ENCODE data around the gene PACSIN2.

PACSIN2 gene

GRCh38 chr22:42943981-42944380 is 71.0 kb downstream of the PACSIN2 start:
- Histone ChIP-seq H3K27ac (replicated peaks) (no peak overlapping the region), H3K4me3 (replicated peaks; ENCODE audit: insufficient read depth, low read length) (no peak overlapping the region), H3K27me3 (ENCODE audit: insufficient read depth, poor library complexity, severe bottlenecking) (no peaks in the 10 kb centered on the region)
- no peak for TF ChIP-seq SPI1 (IDR thresholded peaks at IDR 0.05; ENCODE audit: borderline replicate concordance, low read depth)
- TF ChIP-seq GABPA (IDR thresholded peaks at IDR 0.05; ENCODE audit: low read depth), result no peak
- TF ChIP-seq, protein P1, sequence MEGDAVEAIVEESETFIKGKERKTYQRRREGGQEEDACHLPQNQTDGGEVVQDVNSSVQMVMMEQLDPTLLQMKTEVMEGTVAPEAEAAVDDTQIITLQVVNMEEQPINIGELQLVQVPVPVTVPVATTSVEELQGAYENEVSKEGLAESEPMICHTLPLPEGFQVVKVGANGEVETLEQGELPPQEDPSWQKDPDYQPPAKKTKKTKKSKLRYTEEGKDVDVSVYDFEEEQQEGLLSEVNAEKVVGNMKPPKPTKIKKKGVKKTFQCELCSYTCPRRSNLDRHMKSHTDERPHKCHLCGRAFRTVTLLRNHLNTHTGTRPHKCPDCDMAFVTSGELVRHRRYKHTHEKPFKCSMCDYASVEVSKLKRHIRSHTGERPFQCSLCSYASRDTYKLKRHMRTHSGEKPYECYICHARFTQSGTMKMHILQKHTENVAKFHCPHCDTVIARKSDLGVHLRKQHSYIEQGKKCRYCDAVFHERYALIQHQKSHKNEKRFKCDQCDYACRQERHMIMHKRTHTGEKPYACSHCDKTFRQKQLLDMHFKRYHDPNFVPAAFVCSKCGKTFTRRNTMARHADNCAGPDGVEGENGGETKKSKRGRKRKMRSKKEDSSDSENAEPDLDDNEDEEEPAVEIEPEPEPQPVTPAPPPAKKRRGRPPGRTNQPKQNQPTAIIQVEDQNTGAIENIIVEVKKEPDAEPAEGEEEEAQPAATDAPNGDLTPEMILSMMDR (IDR thresholded peaks at IDR 0.05; ENCODE audit: insufficient read depth, low read length), result no peak
- TF ChIP-seq POLR2AphosphoS5 (IDR thresholded peaks at IDR 0.05; ENCODE audit: low read depth), result no peak
- TF ChIP-seq, protein P2, sequence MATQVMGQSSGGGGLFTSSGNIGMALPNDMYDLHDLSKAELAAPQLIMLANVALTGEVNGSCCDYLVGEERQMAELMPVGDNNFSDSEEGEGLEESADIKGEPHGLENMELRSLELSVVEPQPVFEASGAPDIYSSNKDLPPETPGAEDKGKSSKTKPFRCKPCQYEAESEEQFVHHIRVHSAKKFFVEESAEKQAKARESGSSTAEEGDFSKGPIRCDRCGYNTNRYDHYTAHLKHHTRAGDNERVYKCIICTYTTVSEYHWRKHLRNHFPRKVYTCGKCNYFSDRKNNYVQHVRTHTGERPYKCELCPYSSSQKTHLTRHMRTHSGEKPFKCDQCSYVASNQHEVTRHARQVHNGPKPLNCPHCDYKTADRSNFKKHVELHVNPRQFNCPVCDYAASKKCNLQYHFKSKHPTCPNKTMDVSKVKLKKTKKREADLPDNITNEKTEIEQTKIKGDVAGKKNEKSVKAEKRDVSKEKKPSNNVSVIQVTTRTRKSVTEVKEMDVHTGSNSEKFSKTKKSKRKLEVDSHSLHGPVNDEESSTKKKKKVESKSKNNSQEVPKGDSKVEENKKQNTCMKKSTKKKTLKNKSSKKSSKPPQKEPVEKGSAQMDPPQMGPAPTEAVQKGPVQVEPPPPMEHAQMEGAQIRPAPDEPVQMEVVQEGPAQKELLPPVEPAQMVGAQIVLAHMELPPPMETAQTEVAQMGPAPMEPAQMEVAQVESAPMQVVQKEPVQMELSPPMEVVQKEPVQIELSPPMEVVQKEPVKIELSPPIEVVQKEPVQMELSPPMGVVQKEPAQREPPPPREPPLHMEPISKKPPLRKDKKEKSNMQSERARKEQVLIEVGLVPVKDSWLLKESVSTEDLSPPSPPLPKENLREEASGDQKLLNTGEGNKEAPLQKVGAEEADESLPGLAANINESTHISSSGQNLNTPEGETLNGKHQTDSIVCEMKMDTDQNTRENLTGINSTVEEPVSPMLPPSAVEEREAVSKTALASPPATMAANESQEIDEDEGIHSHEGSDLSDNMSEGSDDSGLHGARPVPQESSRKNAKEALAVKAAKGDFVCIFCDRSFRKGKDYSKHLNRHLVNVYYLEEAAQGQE (IDR thresholded peaks at IDR 0.05; ENCODE audit: insufficient replicate concordance, low read depth), result no peak
- no peak for DNase-seq (ENCODE audit: low read depth in 1 of 2, low spot score in 1 of 2)

- Histone ChIP-seq H3K4me3 (replicated peaks; ENCODE audit: insufficient read depth, low read length) (no peak overlapping the region), H3K27ac (replicated peaks) (no peak overlapping the region), H3K27me3 (ENCODE audit: insufficient read depth, poor library complexity, severe bottlenecking) (no peaks in the 10 kb centered on the region)
- TF ChIP-seq, protein P1 (IDR thresholded peaks at IDR 0.05; ENCODE audit: insufficient read depth, low read length), result no peak
- no peak for DNase-seq (ENCODE audit: low read depth in 1 of 2, low spot score in 1 of 2)
Measured at GRCh38 chr22:42942351-42942750, 72.6 kb downstream of the PACSIN2 start.

- H3K27ac ChIP-seq (replicated peaks), result no peak overlapping the region
Measured at GRCh38 chr22:42939941-42940653, 74.9 kb downstream of the PACSIN2 start.

More at GRCh38 chr22:42939941-42940653, 74.9 kb downstream of the PACSIN2 start:
- TF ChIP-seq, protein P2 (IDR thresholded peaks at IDR 0.05; ENCODE audit: insufficient replicate concordance, low read depth), result no peak
- TF ChIP-seq GABPA (IDR thresholded peaks at IDR 0.05; ENCODE audit: low read depth) (no peak), POLR2AphosphoS5 (IDR thresholded peaks at IDR 0.05; ENCODE audit: low read depth) (no peak), SPI1 (IDR thresholded peaks at IDR 0.05; ENCODE audit: borderline replicate concordance, low read depth) (no peak)
- TF ChIP-seq, protein P1 (IDR thresholded peaks at IDR 0.05; ENCODE audit: insufficient read depth, low read length), result no peak
- Histone ChIP-seq H3K4me3 (replicated peaks; ENCODE audit: insufficient read depth, low read length) (no peak overlapping the region), H3K27me3 (ENCODE audit: insufficient read depth, poor library complexity, severe bottlenecking) (no peaks in the 10 kb centered on the region)
- DNase-seq (ENCODE audit: low read depth in 1 of 2, low spot score in 1 of 2), result no peak
